Measurements from ENCODE around the gene BMP7.

BMP7 gene

GRCh38 chr20:57265997-57266290 lies 497 bp downstream of the BMP7 start:
- TF ChIP-seq ZNF521 (tag by site-specific recombination; IDR thresholded peaks at IDR 0.05) (no peak), ZFP3 (tag by site-specific recombination; IDR thresholded peaks at IDR 0.05; ENCODE audit: low read depth) (no peak), ZNF223 (tag by site-specific recombination; IDR thresholded peaks at IDR 0.05) (no peak), ZBTB20 (tag by site-specific recombination; IDR thresholded peaks at IDR 0.05) (peak; percentile 14; the same call in 1 of the 2 replicates), YY2 (tag by site-specific recombination; IDR thresholded peaks at IDR 0.05) (0 out of 2 replicates have a peak, but pooled peaks have one; percentile 5), ZBTB44 (tag by site-specific recombination; IDR thresholded peaks at IDR 0.05) (no peak), ZBTB11 (tag by site-specific recombination; conservative IDR thresholded peaks at IDR 0.05; ENCODE audit: low read depth) (no peak), ZIC2 (tag by site-specific recombination; IDR thresholded peaks at IDR 0.05) (peak; percentile 81), ZBTB1 (tag by site-specific recombination; IDR thresholded peaks at IDR 0.05) (no peak), OSR2 (tag by site-specific recombination; IDR thresholded peaks at IDR 0.05) (no peak), ZNF596 (tag by site-specific recombination; IDR thresholded peaks at IDR 0.05) (no peak), ZSCAN23 (tag by site-specific recombination; IDR thresholded peaks at IDR 0.05) (no peak), ZNF560 (tag by site-specific recombination; IDR thresholded peaks at IDR 0.05; ENCODE audit: borderline replicate concordance) (no peak), ZBTB26 (tag by site-specific recombination; optimal IDR thresholded peaks at IDR 0.05) (peak; percentile 48), ZNF791 (tag by site-specific recombination; IDR thresholded peaks at IDR 0.05) (no peak), ZNF433 (tag by site-specific recombination; IDR thresholded peaks at IDR 0.05; ENCODE audit: low read depth) (no peak), ZNF585B (tag by site-specific recombination; IDR thresholded peaks at IDR 0.05) (no peak)
- Histone ChIP-seq H3K27ac (ENCODE audit: extremely low read depth, low read depth, low read length) (peak overlapping the region; percentile 74; the same call in 1 of the 2 replicates), H3K4me1 (ENCODE audit: control insufficient read depth, insufficient read depth, low read length) (peaks cover 13% of the 10 kb centered on the region), H3K4me3 (ENCODE audit: low read depth, low read length) (peak overlapping the region; percentile 65), H3K36me3 (ENCODE audit: control insufficient read depth in 2 of 2, insufficient read depth in 1 of 2, low read length in 2 of 2) (no peaks in the 10 kb centered on the region), H3K9me3 (ENCODE audit: control insufficient read depth, insufficient read depth, low read depth, low read length) (no peaks in the 10 kb centered on the region)
- ChIA-PET POLR2A (interaction anchor here (0.6 to 1.3 kb wide), 4 partner anchors 13 to 68 kb away, joined by 3 to 5 read pairs (median 4); no protein-coding TSS in a partner anchor), CTCF (interaction anchor here (2.5 kb wide), 1 partner anchor 67 kb away, joined by 8 read pairs; no protein-coding TSS in a partner anchor)

GRCh38 chr20:57265336-57265996 lies 975 bp downstream of the BMP7 start:
- Histone ChIP-seq H3K4me1 (ENCODE audit: control insufficient read depth, insufficient read depth, low read length) (peaks cover 11% of the 10 kb centered on the region), H3K4me3 (ENCODE audit: low read depth, low read length) (peak overlapping the region; percentile 65), H3K27ac (ENCODE audit: extremely low read depth, low read depth, low read length) (peak overlapping the region; percentile 74; the same call in 1 of the 2 replicates), H3K36me3 (ENCODE audit: control insufficient read depth in 2 of 2, insufficient read depth in 1 of 2, low read length in 2 of 2) (no peaks in the 10 kb centered on the region), H3K9me3 (ENCODE audit: control insufficient read depth, insufficient read depth, low read depth, low read length) (no peaks in the 10 kb centered on the region)
- ChIA-PET POLR2A (interaction anchor here (0.6 to 1.3 kb wide), 5 partner anchors 13 to 82 kb away, joined by 3 to 5 read pairs (median 4); no protein-coding TSS in a partner anchor), CTCF (interaction anchor here (0.7 to 2.5 kb wide), 2 partner anchors 12 to 68 kb away, joined by 3 to 8 read pairs; no protein-coding TSS in a partner anchor)
- TF ChIP-seq ZNF530 (tag by site-specific recombination; IDR thresholded peaks at IDR 0.05; ENCODE audit: low read depth) (no peak), ZNF140 (tag by site-specific recombination; IDR thresholded peaks at IDR 0.05) (no peak), ZNF2 (tag by site-specific recombination; IDR thresholded peaks at IDR 0.05) (0 out of 2 replicates have a peak, but pooled peaks have one; percentile 27), BCL11A (tag by site-specific recombination; IDR thresholded peaks at IDR 0.05; ENCODE audit: low read depth) (0 out of 2 replicates have a peak, but pooled peaks have one; percentile 5), ZBTB48 (tag by site-specific recombination; IDR thresholded peaks at IDR 0.05) (peak; percentile 8; the same call in 1 of the 2 replicates), PRDM10 (tag by site-specific recombination; IDR thresholded peaks at IDR 0.05) (peak; percentile 7; the same call in 1 of the 2 replicates)
